GM23338 (cell line): ENCODE measurements around the gene SLIRP.

Experiments
- CTCF ChIP-seq, 2 experiments: fragments of 200-600 bp in 1 of 2; sonication (generic) in 1 of 2; conservative IDR thresholded peaks; 2 replicates each; pipeline versions ENCODE4 v1.5.1 to v1.6.1; 2016 to 2017; ENCODE audit warnings: antibody characterized with exemption in 2 of 2, low read depth in 2 of 2, mild to moderate bottlenecking in 2 of 2, moderate library complexity in 1 of 2
- EZH2 ChIP-seq: fragments of 200-600 bp; sonication (generic); IDR thresholded peaks from one replicate; pipeline ENCODE4 v1.8.0; 2017; ENCODE audit warnings: antibody characterized with exemption, mild to moderate bottlenecking, low read depth; ENCODE audit not compliant: unreplicated experiment
- NANOG ChIP-seq: IDR thresholded peaks from 2 replicates; pipeline ENCODE4 v1.6.1; 2016; ENCODE audit warnings: antibody characterized with exemption, borderline replicate concordance
- REST ChIP-seq: IDR thresholded peaks from one replicate; pipeline ENCODE4 v1.6.1; 2018; ENCODE audit warnings: antibody characterized with exemption; ENCODE audit not compliant: unreplicated experiment

- TF ChIP-seq CTCF (conservative IDR thresholded peaks at IDR 0.05; ENCODE audit: low read depth in 2 of 2) (no peak), NANOG (no peak), EZH2 (no peak), REST (no peak)
These were observed 13.5 kb downstream of the SLIRP start for GRCh38 chr14:77721437-77721836.
